Activated CD4-positive, alpha-beta T cell treated with anti-CD3 and anti-CD28 coated beads, Interleukin-2, amount 50 U/mL, for 4 hours (primary cell): Measurements from ENCODE around the gene ANGPT4.
"Not testable (repeated sequence)": the region's sequence is repeated elsewhere in the genome, so short reads cannot be mapped to it uniquely, and the experiment has no call there.

ENCODE experiments used
- DNase-seq, 2 experiments: peaks; one replicate each; pipeline ENCODE4 v3.0.0-alpha.2; 2020

ANGPT4 gene

GRCh38 chr20:872855-873520 is 43.1 kb downstream of the ANGPT4 start:
- no peak for DNase-seq

- DNase-seq, result no peak
Measured at GRCh38 chr20:871948-872347, 44.2 kb downstream of the ANGPT4 start.

GRCh38 chr20:871436-871835 is 44.7 kb downstream of the ANGPT4 start:
- DNase-seq, result no peak

- no peak for DNase-seq
Measured at GRCh38 chr20:870758-871157, 45.4 kb downstream of the ANGPT4 start.

- DNase-seq, result no peak
Measured at GRCh38 chr20:869606-870005, 46.5 kb downstream of the ANGPT4 start.

- no peak for DNase-seq
Measured at GRCh38 chr20:868279-868678, 47.9 kb downstream of the ANGPT4 start.

- DNase-seq, result no peak
Measured at GRCh38 chr20:865440-865839, 50.7 kb downstream of the ANGPT4 start.

- DNase-seq, result no peak
Measured at GRCh38 chr20:860891-861290, 55.2 kb downstream of the ANGPT4 start.

GRCh38 chr20:859751-860231 is 56.3 kb downstream of the ANGPT4 start:
- no peak for DNase-seq

- no peak for DNase-seq
Measured at GRCh38 chr20:858011-858410, 58.1 kb downstream of the ANGPT4 start.

- DNase-seq, result peak; percentile 30 to 39
Measured at GRCh38 chr20:856361-856775, 59.8 kb downstream of the ANGPT4 start.

- DNase-seq, result no peak
Measured at GRCh38 chr20:855466-856360, 60.4 kb downstream of the ANGPT4 start.

- no peak for DNase-seq
Measured at GRCh38 chr20:854601-855000, 61.5 kb downstream of the ANGPT4 start.

GRCh38 chr20:853406-853996 is 62.6 kb downstream of the ANGPT4 start:
- no peak for DNase-seq

GRCh38 chr20:848731-849130 is 67.4 kb downstream of the ANGPT4 start:
- DNase-seq, result not testable (repeated sequence)

GRCh38 chr20:848193-848592 is 67.9 kb downstream of the ANGPT4 start:
- DNase-seq, result no peak

- DNase-seq, result peak; percentile 44 to 46
Measured at GRCh38 chr20:846894-847278, 69.2 kb downstream of the ANGPT4 start.

- DNase-seq, result no peak
Measured at GRCh38 chr20:845941-846893, 69.9 kb downstream of the ANGPT4 start.

GRCh38 chr20:845226-845868 is 70.8 kb downstream of the ANGPT4 start:
- DNase-seq, result no peak

- DNase-seq, result peak; percentile 92
Measured at GRCh38 chr20:844473-845225, 71.5 kb downstream of the ANGPT4 start.

- DNase-seq, result no peak
Measured at GRCh38 chr20:843912-844311, 72.2 kb downstream of the ANGPT4 start.
